Measurements from ENCODE around the gene DSC3.

Gene DSC3

DNA sequence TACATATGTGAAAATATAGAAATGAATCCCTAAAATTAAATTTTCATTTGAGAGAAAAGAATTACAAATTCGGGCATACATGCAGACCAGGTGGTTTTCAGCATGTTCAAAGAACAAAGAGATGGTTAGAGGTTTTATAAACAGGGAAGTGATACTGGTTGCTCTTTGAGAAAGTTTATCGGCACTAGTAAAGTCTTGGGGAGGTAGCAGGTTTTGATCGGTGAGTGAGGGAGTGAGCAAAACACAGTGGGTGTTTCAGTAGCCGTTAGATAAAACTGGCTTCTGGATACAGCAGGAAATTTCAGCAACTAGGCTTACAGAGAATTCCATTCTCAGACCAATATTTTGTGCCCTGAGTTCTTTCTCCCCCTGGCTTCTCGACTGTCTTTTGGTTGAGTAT is 51.1 kb downstream of the DSC3 start:
- Histone ChIP-seq H4K91ac (ENCODE audit: low read depth, low read length) (no peak overlapping the region), H3K79me1 (ENCODE audit: low read length) (no peaks in the 10 kb centered on the region), H3K27me3 (ENCODE audit: insufficient read depth, low read length) (no peaks in the 10 kb centered on the region), H3K79me2 (ENCODE audit: control insufficient read depth, insufficient read depth, low read length, poor library complexity) (no peaks in the 10 kb centered on the region), H3K14ac (ENCODE audit: low read length) (no peak overlapping the region), H2AK5ac (ENCODE audit: low read length) (no peak overlapping the region), H3K4me1 (ENCODE audit: control insufficient read depth in 1 of 2, insufficient read depth in 2 of 2, low read length in 2 of 2) (peaks cover 2 to 4% of the 10 kb centered on the region in 2 experiments), H3K9me3 (ENCODE audit: insufficient read depth, low read depth, low read length) (no peaks in the 10 kb centered on the region), H3K4me2 (ENCODE audit: low read length) (no peak overlapping the region), H3K27ac (ENCODE audit: low read depth, low read length) (no peak overlapping the region), H2BK5ac (ENCODE audit: low read depth, low read length, poor library complexity) (no peak overlapping the region), H4K12ac (ENCODE audit: low read depth, low read length) (no peak overlapping the region), H2BK12ac (ENCODE audit: low read length) (no peak overlapping the region), H4K8ac (ENCODE audit: low read depth, low read length) (no peak overlapping the region), H3K9ac (ENCODE audit: low read length) (no peak overlapping the region), H3K18ac (ENCODE audit: low read length) (no peak overlapping the region), H3K4me3 (ENCODE audit: low read depth, low read length) (no peak overlapping the region), H3K4ac (ENCODE audit: low read depth, low read length) (no peak overlapping the region), H2BK120ac (ENCODE audit: insufficient read depth, low read length, poor library complexity) (no peak overlapping the region), H3K36me3 (ENCODE audit: control insufficient read depth in 1 of 2, insufficient read depth in 2 of 2, low read length in 2 of 2) (no peaks in the 10 kb centered on the region), H2AFZ (ENCODE audit: insufficient read depth, low read length, poor library complexity) (no peak overlapping the region), H3K23ac (ENCODE audit: low read length) (no peak overlapping the region)
- WGBS (ENCODE audit: extremely low coverage, insufficient coverage, insufficient read length) = no CpG with 5 or more reads among the region's 5 CpGs
- DNase-seq = no peak

DNA sequence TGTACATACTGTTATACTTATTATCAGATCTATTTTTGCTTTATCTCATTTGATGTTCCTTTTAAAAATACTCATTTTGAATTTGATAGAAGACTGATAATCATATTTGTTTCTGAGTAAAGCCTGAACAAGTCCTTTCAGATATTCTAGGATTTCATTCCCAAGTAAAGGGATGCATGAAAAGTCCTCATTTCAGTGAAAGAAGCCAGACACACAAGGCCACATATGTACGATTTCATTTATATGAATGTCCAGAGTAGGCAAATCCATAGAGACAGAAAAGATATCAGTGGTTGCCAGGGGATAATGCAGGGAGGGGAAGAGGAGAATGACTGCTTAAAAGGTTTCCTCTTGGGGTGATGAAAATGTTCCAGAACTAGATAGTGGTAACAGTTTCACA is 53.4 kb downstream of the DSC3 start:
- WGBS (ENCODE audit: extremely low coverage, insufficient coverage, insufficient read length) = no CpG with 5 or more reads among the region's 1 CpG
- H3K4me1 ChIP-seq (ENCODE audit: control insufficient read depth in 1 of 2, insufficient read depth in 2 of 2, low read length in 2 of 2) = peaks cover 2 to 4% of the 10 kb centered on the region in 2 experiments

DNA sequence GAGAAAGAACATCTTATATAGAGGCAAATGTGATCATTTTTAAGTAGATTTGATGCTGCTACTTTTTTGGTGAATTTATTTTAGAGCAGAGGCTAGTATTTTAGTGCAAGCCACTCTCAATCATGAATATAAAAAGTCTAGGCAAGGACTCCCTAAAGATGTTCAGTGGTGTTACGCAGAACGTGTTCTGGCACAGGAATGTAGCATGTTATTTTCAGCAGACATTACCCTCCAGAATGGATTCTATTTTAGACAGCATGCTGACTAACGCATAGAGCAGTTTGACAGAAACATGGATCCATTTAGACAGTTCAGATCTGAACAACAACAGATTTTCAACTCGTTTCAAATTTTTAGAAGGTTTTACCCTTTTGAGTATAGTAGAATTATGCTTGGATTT is 54.1 kb downstream of the DSC3 start:
- H3K4me1 ChIP-seq (ENCODE audit: control insufficient read depth in 1 of 2, insufficient read depth in 2 of 2, low read length in 2 of 2) = peaks cover 2 to 4% of the 10 kb centered on the region in 2 experiments
- no peak overlapping the region for H3K4me3 ChIP-seq (ENCODE audit: low read depth, low read length)
- no peak overlapping the region for H4K12ac ChIP-seq (ENCODE audit: low read depth, low read length)
- H4K91ac ChIP-seq (ENCODE audit: low read depth, low read length) = no peak overlapping the region
- H4K8ac ChIP-seq (ENCODE audit: low read depth, low read length) = no peak overlapping the region
- H3K36me3 ChIP-seq (ENCODE audit: control insufficient read depth in 1 of 2, insufficient read depth in 2 of 2, low read length in 2 of 2) = no peaks in the 10 kb centered on the region
- no peak overlapping the region for H3K27ac ChIP-seq (ENCODE audit: low read depth, low read length)
- no peak for DNase-seq
- no peak overlapping the region for H3K9ac ChIP-seq (ENCODE audit: low read length)
- no peak overlapping the region for H3K23ac ChIP-seq (ENCODE audit: low read length)
- H3K79me1 ChIP-seq (ENCODE audit: low read length) = no peaks in the 10 kb centered on the region
- no peak overlapping the region for H3K4ac ChIP-seq (ENCODE audit: low read depth, low read length)
- H2BK120ac ChIP-seq (ENCODE audit: insufficient read depth, low read length, poor library complexity) = no peak overlapping the region
- H3K4me2 ChIP-seq (ENCODE audit: low read length) = no peak overlapping the region
- no peak overlapping the region for H2BK5ac ChIP-seq (ENCODE audit: low read depth, low read length, poor library complexity)
- H2BK12ac ChIP-seq (ENCODE audit: low read length) = no peak overlapping the region
- no CpG with 5 or more reads among the region's 4 CpGs for WGBS (ENCODE audit: extremely low coverage, insufficient coverage, insufficient read length)
- no peak overlapping the region for H2AK5ac ChIP-seq (ENCODE audit: low read length)
- no peaks in the 10 kb centered on the region for H3K79me2 ChIP-seq (ENCODE audit: control insufficient read depth, insufficient read depth, low read length, poor library complexity)
- no peaks in the 10 kb centered on the region for H3K27me3 ChIP-seq (ENCODE audit: insufficient read depth, low read length)
- no peak overlapping the region for H3K18ac ChIP-seq (ENCODE audit: low read length)
- peaks cover 2% of the 10 kb centered on the region for H3K9me3 ChIP-seq (ENCODE audit: insufficient read depth, low read depth, low read length)
- H3K14ac ChIP-seq (ENCODE audit: low read length) = no peak overlapping the region
- H2AFZ ChIP-seq (ENCODE audit: insufficient read depth, low read length, poor library complexity) = no peak overlapping the region

More for the DNA sequence above, 53.4 kb downstream of the DSC3 start:
- no peak overlapping the region for H4K91ac ChIP-seq (ENCODE audit: low read depth, low read length)
- H3K9ac ChIP-seq (ENCODE audit: low read length) = no peak overlapping the region
- H3K14ac ChIP-seq (ENCODE audit: low read length) = no peak overlapping the region
- H3K79me2 ChIP-seq (ENCODE audit: control insufficient read depth, insufficient read depth, low read length, poor library complexity) = no peaks in the 10 kb centered on the region
- H4K8ac ChIP-seq (ENCODE audit: low read depth, low read length) = no peak overlapping the region
- no peak overlapping the region for H4K12ac ChIP-seq (ENCODE audit: low read depth, low read length)
- H3K36me3 ChIP-seq (ENCODE audit: control insufficient read depth in 1 of 2, insufficient read depth in 2 of 2, low read length in 2 of 2) = no peaks in the 10 kb centered on the region
- H3K27me3 ChIP-seq (ENCODE audit: insufficient read depth, low read length) = no peaks in the 10 kb centered on the region
- peaks cover 2% of the 10 kb centered on the region for H3K9me3 ChIP-seq (ENCODE audit: insufficient read depth, low read depth, low read length)
- H3K79me1 ChIP-seq (ENCODE audit: low read length) = no peaks in the 10 kb centered on the region
- H2AK5ac ChIP-seq (ENCODE audit: low read length) = no peak overlapping the region
- H3K23ac ChIP-seq (ENCODE audit: low read length) = no peak overlapping the region
- H2BK5ac ChIP-seq (ENCODE audit: low read depth, low read length, poor library complexity) = no peak overlapping the region
- H3K4ac ChIP-seq (ENCODE audit: low read depth, low read length) = no peak overlapping the region
- no peak overlapping the region for H3K4me3 ChIP-seq (ENCODE audit: low read depth, low read length)
- no peak overlapping the region for H2BK120ac ChIP-seq (ENCODE audit: insufficient read depth, low read length, poor library complexity)
- no peak overlapping the region for H3K27ac ChIP-seq (ENCODE audit: low read depth, low read length)
- H3K4me2 ChIP-seq (ENCODE audit: low read length) = no peak overlapping the region
- H2AFZ ChIP-seq (ENCODE audit: insufficient read depth, low read length, poor library complexity) = no peak overlapping the region
- no peak for DNase-seq
- H2BK12ac ChIP-seq (ENCODE audit: low read length) = no peak overlapping the region
- no peak overlapping the region for H3K18ac ChIP-seq (ENCODE audit: low read length)

DNA sequence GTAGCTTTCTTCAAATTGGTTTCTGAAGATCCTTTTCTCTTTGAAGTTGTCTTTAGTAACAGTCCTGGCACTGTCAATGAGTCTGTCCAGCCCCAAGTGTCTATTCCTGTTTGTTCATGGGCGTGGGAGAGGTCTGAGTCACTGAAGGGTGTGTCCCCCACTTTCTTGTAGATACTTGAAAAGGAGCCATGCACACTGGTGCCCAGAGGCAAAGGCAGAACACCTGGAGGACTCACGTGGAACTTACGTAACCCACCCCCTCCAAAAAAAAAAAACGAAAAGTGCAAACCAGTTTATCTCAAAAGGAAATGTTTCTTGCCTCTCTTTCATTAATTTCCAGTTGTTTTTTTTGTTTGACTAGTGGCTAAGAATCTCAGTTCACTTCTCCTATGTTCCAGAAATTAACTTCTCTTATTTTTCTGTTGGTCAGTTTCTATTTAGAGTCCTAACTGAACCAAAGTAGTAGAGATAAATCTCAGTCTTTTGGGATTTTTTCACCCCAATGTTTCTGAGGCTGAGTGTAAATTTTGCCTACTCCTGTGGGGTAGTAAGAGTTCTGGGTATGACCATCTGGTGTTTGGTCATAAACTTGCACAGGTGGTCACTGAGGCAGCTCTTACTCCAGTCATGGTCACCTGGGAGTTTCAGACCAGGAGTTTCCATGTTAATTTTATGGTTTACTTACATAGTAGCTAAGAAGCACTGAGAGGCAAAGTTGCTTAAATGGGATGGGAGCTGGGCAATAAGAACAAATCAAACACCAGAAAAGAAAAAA is 54.9 kb downstream of the DSC3 start:
- H3K18ac ChIP-seq (ENCODE audit: low read length) = no peak overlapping the region
- peak overlapping the region; percentile 30 for H2BK12ac ChIP-seq (ENCODE audit: low read length)
- H2BK120ac ChIP-seq (ENCODE audit: insufficient read depth, low read length, poor library complexity) = no peak overlapping the region
- no peak overlapping the region for H3K4me2 ChIP-seq (ENCODE audit: low read length)
- H3K14ac ChIP-seq (ENCODE audit: low read length) = no peak overlapping the region
- H2AK5ac ChIP-seq (ENCODE audit: low read length) = no peak overlapping the region
- H3K4me1 ChIP-seq (ENCODE audit: control insufficient read depth in 1 of 2, insufficient read depth in 2 of 2, low read length in 2 of 2) = peaks cover 2 to 4% of the 10 kb centered on the region in 2 experiments
- H4K8ac ChIP-seq (ENCODE audit: low read depth, low read length) = no peak overlapping the region
- no peak overlapping the region for H3K23ac ChIP-seq (ENCODE audit: low read length)
- H2AFZ ChIP-seq (ENCODE audit: insufficient read depth, low read length, poor library complexity) = no peak overlapping the region
- no peak overlapping the region for H2BK5ac ChIP-seq (ENCODE audit: low read depth, low read length, poor library complexity)
- no peaks in the 10 kb centered on the region for H3K36me3 ChIP-seq (ENCODE audit: control insufficient read depth in 1 of 2, insufficient read depth in 2 of 2, low read length in 2 of 2)
- peak; percentile 53 to 62 for DNase-seq
- H3K9ac ChIP-seq (ENCODE audit: low read length) = no peak overlapping the region
- H3K27ac ChIP-seq (ENCODE audit: low read depth, low read length) = no peak overlapping the region
- H3K4me3 ChIP-seq (ENCODE audit: low read depth, low read length) = no peak overlapping the region
- no peak overlapping the region for H4K91ac ChIP-seq (ENCODE audit: low read depth, low read length)
- H3K9me3 ChIP-seq (ENCODE audit: insufficient read depth, low read depth, low read length) = peaks cover 2% of the 10 kb centered on the region
- no peak overlapping the region for H4K12ac ChIP-seq (ENCODE audit: low read depth, low read length)
- H3K4ac ChIP-seq (ENCODE audit: low read depth, low read length) = no peak overlapping the region
- no peaks in the 10 kb centered on the region for H3K79me2 ChIP-seq (ENCODE audit: control insufficient read depth, insufficient read depth, low read length, poor library complexity)
- no peaks in the 10 kb centered on the region for H3K79me1 ChIP-seq (ENCODE audit: low read length)
- no peaks in the 10 kb centered on the region for H3K27me3 ChIP-seq (ENCODE audit: insufficient read depth, low read length)
- WGBS (ENCODE audit: extremely low coverage, insufficient coverage, insufficient read length) = no CpG with 5 or more reads among the region's 4 CpGs

Data from trophoblast cell (in vitro differentiated cells and primary cell).